ENCODE measurements around the gene LHPP. TPM values are rescaled to one million over a fixed set of nuclear protein-coding genes. Genes with fewer than 3 reads are reported as not detected.

Gene LHPP
- polyA plus RNA-seq, 2 of the 4 experiments (the other 2 are of a cell fraction): 14.4 to 18.6 TPM

- H3K27ac ChIP-seq: no peak overlapping the region
- ChIA-PET POLR2A (interaction anchor here (1.6 kb wide), 1 partner anchor 11 kb away, joined by 7 read pairs; the partner anchor contains the start of gene LHPP), CTCF (no interaction called here)
- DNase-seq (ENCODE audit: low read depth in 1 of 2, low spot score in 1 of 2) (no peak), ATAC-seq (no peak), FAIRE-seq (no peak)
- H3K9me3 ChIP-seq: no peaks in the 10 kb centered on the region
- H3K4me3 ChIP-seq: no peak overlapping the region
- peaks cover 20% of the 10 kb centered on the region for H3K4me1 ChIP-seq
- TF ChIP-seq CBX8 (IDR thresholded peaks at IDR 0.05) (no peak), ZC3H11A (IDR thresholded peaks at IDR 0.05) (no peak), SMC3 (IDR thresholded peaks at IDR 0.05) (no peak), POLR2AphosphoS2 (conservative IDR thresholded peaks at IDR 0.05; ENCODE audit: low read length) (no peak), HOXA7 (CRISPR knock-in tag; IDR thresholded peaks at IDR 0.05) (no peak), MAZ (IDR thresholded peaks at IDR 0.05; ENCODE audit: borderline replicate concordance, low read depth, low read length) (no peak), POLR2A (IDR thresholded peaks at IDR 0.05; ENCODE audit: low read length) (no peak), HOXB13 (CRISPR knock-in tag; IDR thresholded peaks at IDR 0.05; ENCODE audit: low read depth) (no peak), RAD21 (conservative IDR thresholded peaks at IDR 0.05 in 1 of 2, IDR thresholded peaks at IDR 0.05 in 1 of 2) (no peak), ESRRA (IDR thresholded peaks at IDR 0.05; ENCODE audit: borderline replicate concordance, low read length) (no peak), NR3C1 (IDR thresholded peaks at IDR 0.05) (no peak), TFCP2L1 (CRISPR knock-in tag; IDR thresholded peaks at IDR 0.05) (no peak), TP53 (CRISPR knock-in tag; IDR thresholded peaks at IDR 0.05) (no peak)
- TF ChIP-seq, protein P1, sequence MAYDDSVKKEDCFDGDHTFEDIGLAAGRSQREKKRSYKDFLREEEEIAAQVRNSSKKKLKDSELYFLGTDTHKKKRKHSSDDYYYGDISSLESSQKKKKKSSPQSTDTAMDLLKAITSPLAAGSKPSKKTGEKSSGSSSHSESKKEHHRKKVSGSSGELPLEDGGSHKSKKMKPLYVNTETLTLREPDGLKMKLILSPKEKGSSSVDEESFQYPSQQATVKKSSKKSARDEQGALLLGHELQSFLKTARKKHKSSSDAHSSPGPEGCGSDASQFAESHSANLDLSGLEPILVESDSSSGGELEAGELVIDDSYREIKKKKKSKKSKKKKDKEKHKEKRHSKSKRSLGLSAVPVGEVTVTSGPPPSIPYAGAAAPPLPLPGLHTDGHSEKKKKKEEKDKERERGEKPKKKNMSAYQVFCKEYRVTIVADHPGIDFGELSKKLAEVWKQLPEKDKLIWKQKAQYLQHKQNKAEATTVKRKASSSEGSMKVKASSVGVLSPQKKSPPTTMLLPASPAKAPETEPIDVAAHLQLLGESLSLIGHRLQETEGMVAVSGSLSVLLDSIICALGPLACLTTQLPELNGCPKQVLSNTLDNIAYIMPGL (CRISPR knock-in tag; IDR thresholded peaks at IDR 0.05; ENCODE audit: borderline replicate concordance): no peak
- H3K4me2 ChIP-seq: no peak overlapping the region
- WGBS (ENCODE audit: missing lambda C conversion rate): 45% methylated on average over 1 of the region's 3 CpGs
These were observed 11.4 kb downstream of the LHPP start for GRCh38 chr10:124473070-124473469.

- no peak for FAIRE-seq
- Histone ChIP-seq H3K4me3 (no peak overlapping the region), H3K4me1 (peaks cover 20% of the 10 kb centered on the region), H3K4me2 (no peak overlapping the region), H3K9me3 (no peaks in the 10 kb centered on the region), H3K27ac (no peak overlapping the region)
- POLR2A ChIA-PET: interaction anchor here (1.6 kb wide), 1 partner anchor 13 kb away, joined by 7 read pairs; the partner anchor contains the start of gene LHPP
- 70% methylated on average over 9 of the region's 9 CpGs for WGBS (ENCODE audit: missing lambda C conversion rate)
- TF ChIP-seq SMC3 (IDR thresholded peaks at IDR 0.05): no peak
- TF ChIP-seq HOXB5 (CRISPR knock-in tag; IDR thresholded peaks at IDR 0.05): no peak
- TF ChIP-seq ESRRA (IDR thresholded peaks at IDR 0.05; ENCODE audit: borderline replicate concordance, low read length): no peak
- no peak for TF ChIP-seq EHMT2 (IDR thresholded peaks at IDR 0.05; ENCODE audit: low read depth)
- TF ChIP-seq POLR2A (IDR thresholded peaks at IDR 0.05; ENCODE audit: low read length): no peak
- TF ChIP-seq ZSCAN20 (CRISPR knock-in tag; IDR thresholded peaks at IDR 0.05): no peak
- TF ChIP-seq RARB (CRISPR knock-in tag; IDR thresholded peaks at IDR 0.05): no peak
- TF ChIP-seq, protein P2, sequence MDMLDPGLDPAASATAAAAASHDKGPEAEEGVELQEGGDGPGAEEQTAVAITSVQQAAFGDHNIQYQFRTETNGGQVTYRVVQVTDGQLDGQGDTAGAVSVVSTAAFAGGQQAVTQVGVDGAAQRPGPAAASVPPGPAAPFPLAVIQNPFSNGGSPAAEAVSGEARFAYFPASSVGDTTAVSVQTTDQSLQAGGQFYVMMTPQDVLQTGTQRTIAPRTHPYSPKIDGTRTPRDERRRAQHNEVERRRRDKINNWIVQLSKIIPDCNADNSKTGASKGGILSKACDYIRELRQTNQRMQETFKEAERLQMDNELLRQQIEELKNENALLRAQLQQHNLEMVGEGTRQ (IDR thresholded peaks at IDR 0.05): no peak
- TF ChIP-seq PHF8 (IDR thresholded peaks at IDR 0.05; ENCODE audit: borderline replicate concordance, low read depth): no peak
- no peak for TF ChIP-seq JUN (IDR thresholded peaks at IDR 0.05)
- TF ChIP-seq, protein P3, sequence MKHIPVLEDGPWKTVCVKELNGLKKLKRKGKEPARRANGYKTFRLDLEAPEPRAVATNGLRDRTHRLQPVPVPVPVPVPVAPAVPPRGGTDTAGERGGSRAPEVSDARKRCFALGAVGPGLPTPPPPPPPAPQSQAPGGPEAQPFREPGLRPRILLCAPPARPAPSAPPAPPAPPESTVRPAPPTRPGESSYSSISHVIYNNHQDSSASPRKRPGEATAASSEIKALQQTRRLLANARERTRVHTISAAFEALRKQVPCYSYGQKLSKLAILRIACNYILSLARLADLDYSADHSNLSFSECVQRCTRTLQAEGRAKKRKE (CRISPR knock-in tag; IDR thresholded peaks at IDR 0.05; ENCODE audit: low read depth): no peak
- TF ChIP-seq HEYL (CRISPR knock-in tag; IDR thresholded peaks at IDR 0.05): no peak
- TF ChIP-seq, protein P4, sequence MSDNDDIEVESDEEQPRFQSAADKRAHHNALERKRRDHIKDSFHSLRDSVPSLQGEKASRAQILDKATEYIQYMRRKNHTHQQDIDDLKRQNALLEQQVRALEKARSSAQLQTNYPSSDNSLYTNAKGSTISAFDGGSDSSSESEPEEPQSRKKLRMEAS (IDR thresholded peaks at IDR 0.05): no peak
- TF ChIP-seq, protein P5, sequence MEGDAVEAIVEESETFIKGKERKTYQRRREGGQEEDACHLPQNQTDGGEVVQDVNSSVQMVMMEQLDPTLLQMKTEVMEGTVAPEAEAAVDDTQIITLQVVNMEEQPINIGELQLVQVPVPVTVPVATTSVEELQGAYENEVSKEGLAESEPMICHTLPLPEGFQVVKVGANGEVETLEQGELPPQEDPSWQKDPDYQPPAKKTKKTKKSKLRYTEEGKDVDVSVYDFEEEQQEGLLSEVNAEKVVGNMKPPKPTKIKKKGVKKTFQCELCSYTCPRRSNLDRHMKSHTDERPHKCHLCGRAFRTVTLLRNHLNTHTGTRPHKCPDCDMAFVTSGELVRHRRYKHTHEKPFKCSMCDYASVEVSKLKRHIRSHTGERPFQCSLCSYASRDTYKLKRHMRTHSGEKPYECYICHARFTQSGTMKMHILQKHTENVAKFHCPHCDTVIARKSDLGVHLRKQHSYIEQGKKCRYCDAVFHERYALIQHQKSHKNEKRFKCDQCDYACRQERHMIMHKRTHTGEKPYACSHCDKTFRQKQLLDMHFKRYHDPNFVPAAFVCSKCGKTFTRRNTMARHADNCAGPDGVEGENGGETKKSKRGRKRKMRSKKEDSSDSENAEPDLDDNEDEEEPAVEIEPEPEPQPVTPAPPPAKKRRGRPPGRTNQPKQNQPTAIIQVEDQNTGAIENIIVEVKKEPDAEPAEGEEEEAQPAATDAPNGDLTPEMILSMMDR (IDR thresholded peaks at IDR 0.05): no peak
- TF ChIP-seq, protein P1 (CRISPR knock-in tag; IDR thresholded peaks at IDR 0.05; ENCODE audit: borderline replicate concordance): no peak
- no peak for TF ChIP-seq FOSB (CRISPR knock-in tag; IDR thresholded peaks at IDR 0.05)
- no peak for TF ChIP-seq NFE2L2 (conservative IDR thresholded peaks at IDR 0.05; ENCODE audit: low read length)
- no peak for TF ChIP-seq RCOR1 (IDR thresholded peaks at IDR 0.05; ENCODE audit: low read depth, low read length)
- TF ChIP-seq NPAS2 (CRISPR knock-in tag; IDR thresholded peaks at IDR 0.05; ENCODE audit: borderline replicate concordance): no peak
- CTCF ChIA-PET: interaction anchor here (0.7 kb wide), 1 partner anchor 21 kb away, joined by 4 read pairs; no protein-coding TSS in a partner anchor
- no peak for DNase-seq (ENCODE audit: low read depth in 1 of 2, low spot score in 1 of 2)
- ATAC-seq: no peak
These were observed 13.0 kb downstream of the LHPP start for GRCh38 chr10:124474514-124475070.
